GM15510 (cell line): Measurements from ENCODE around the gene KRTAP10-8.
"Not testable (repeated sequence)": the region's sequence is repeated elsewhere in the genome, so short reads cannot be mapped to it uniquely, and the experiment has no call there.

Experiments used
- POLR2A ChIP-seq: IDR thresholded peaks from 3 replicates; pipeline ENCODE4 v1.6.1; 2011; ENCODE audit warnings: borderline replicate concordance; ENCODE audit not compliant: insufficient read length; ENCODE audit errors: extremely low read depth

The KRTAP10-8 gene

GRCh38 chr21:44589586-44590305, 22.1 kb upstream of the KRTAP10-8 start:
- TF ChIP-seq POLR2A = no peak

- no peak for TF ChIP-seq POLR2A
These were observed 21.6 kb upstream of the KRTAP10-8 start for GRCh38 chr21:44590311-44590721.

GRCh38 chr21:44592446-44593311, 19.2 kb upstream of the KRTAP10-8 start, which contains the start of gene KRTAP10-6:
TSS of gene KRTAP10-6 (minus strand) at chr21:44592505. CDS start at chr21:44592484, 21 bp downstream.
- TF ChIP-seq POLR2A = no peak

GRCh38 chr21:44593598-44594405, 18.1 kb upstream of the KRTAP10-8 start:
- no peak for TF ChIP-seq POLR2A

GRCh38 chr21:44594406-44594916, 17.4 kb upstream of the KRTAP10-8 start:
- TF ChIP-seq POLR2A = no peak

- no peak for TF ChIP-seq POLR2A
These were observed 16.4 kb upstream of the KRTAP10-8 start for GRCh38 chr21:44595524-44595923.

GRCh38 chr21:44596068-44596725, 15.7 kb upstream of the KRTAP10-8 start:
- TF ChIP-seq POLR2A = no peak

- TF ChIP-seq POLR2A = no peak
These were observed 13.8 kb upstream of the KRTAP10-8 start for GRCh38 chr21:44598061-44598460.

GRCh38 chr21:44599264-44600029, 12.4 kb upstream of the KRTAP10-8 start:
- TF ChIP-seq POLR2A = no peak

GRCh38 chr21:44600118-44600978, 11.5 kb upstream of the KRTAP10-8 start, which contains the start of gene KRTAP10-7:
TSS of gene KRTAP10-7 (plus strand) at chr21:44600597. CDS start at chr21:44600622, 25 bp downstream.
- not testable (repeated sequence) for TF ChIP-seq POLR2A

GRCh38 chr21:44601596-44602462, 10.1 kb upstream of the KRTAP10-8 start:
- no peak for TF ChIP-seq POLR2A
